K562 (cell line): ENCODE results near the gene UBE3B. TPM values are rescaled to one million over a fixed set of nuclear protein-coding genes. Genes with fewer than 3 reads are reported as not detected.

Source experiments
- ATAC-seq: fragments of 200-7000 bp; cut with Tn5 transposase; 3 replicates; pipeline ENCODE4 v1.9.1; 2020; ENCODE audit warnings: moderate library complexity
- BruUV-seq: library from RNA; stranded (reverse); fragments of 400-500 nt; replicated peaks from 2 replicates; lab custom pipeline; 2021; lab: Mats Ljungman, UMichigan
- CTCF ChIA-PET: fragments of 300-600 bp; formaldehyde crosslinking; extraction: SDS; loops from one replicate; lab custom pipeline; 2021; ENCODE audit warnings: low intra/inter-chr PET ratio; lab: Yijun Ruan, JAX
- POLR2A ChIA-PET: fragments of 300-600, 350-650 bp; sonication (Branson Sonifier 250); formaldehyde crosslinking; extraction: SDS; loops from one replicate; lab custom pipeline; 2021; ENCODE audit warnings: antibody characterized with exemption, inconsistent platforms; lab: Yijun Ruan, JAX
- DNase-seq, 4 experiments: peaks; one replicate each; pipeline versions ENCODE4 v3.0.0 to v3.0.0-alpha.2; 2011 to 2018; ENCODE audit warnings: low spot score in 3 of 4, mixed read lengths in 3 of 4; ENCODE audit errors: extremely low read depth in 1 of 4
- FAIRE-seq: peaks from 2 replicates; lab custom pipeline; 2011; peaks lifted over from hg19 to GRCh38; lab: Jason Lieb, UNC
- H2AFZ ChIP-seq: 2 replicates; pipeline ENCODE4 v1.6.0; 2011; ENCODE audit warnings: low read depth, low read length, control low read depth, inconsistent platforms
- H3K27ac ChIP-seq: fragments of 200-600 bp; 3 replicates; pipeline ENCODE4 v1.8.0; 2011; ENCODE audit warnings: low read depth, mild to moderate bottlenecking, control low read depth, inconsistent platforms, low read length, moderate library complexity, mixed read lengths; ENCODE audit errors: extremely low read depth
- H3K27me3 ChIP-seq, 2 experiments: fragments of 300-600 bp in 1 of 2; 2 replicates in 1 of 2; 3 replicates in 1 of 2; pipeline versions ENCODE4 v1.6.0 to v1.8.0; 2011; ENCODE audit warnings: inconsistent platforms in 2 of 2, low read length in 2 of 2, mild to moderate bottlenecking in 1 of 2, mixed read lengths in 1 of 2, moderate library complexity in 1 of 2; ENCODE audit not compliant: control insufficient read depth in 2 of 2, insufficient read depth in 2 of 2
- H3K36me3 ChIP-seq: fragments of 300-600 bp; 3 replicates; pipeline ENCODE4 v1.8.0; 2011; ENCODE audit warnings: mild to moderate bottlenecking, low read length, inconsistent platforms; ENCODE audit not compliant: control insufficient read depth, insufficient read depth
- H3K4me1 ChIP-seq, 2 experiments: fragments of 200-600 bp in 1 of 2; replicated peaks in 1 of 2; 2 replicates in 1 of 2; 3 replicates in 1 of 2; pipeline versions ENCODE4 v1.5.1 to v1.8.0; 2011; ENCODE audit warnings: inconsistent platforms in 2 of 2, low read length in 2 of 2, mild to moderate bottlenecking in 1 of 2, mixed read lengths in 1 of 2, moderate library complexity in 1 of 2; ENCODE audit not compliant: control insufficient read depth in 2 of 2, insufficient read depth in 2 of 2
- H3K4me2 ChIP-seq: 2 replicates; pipeline ENCODE4 v1.6.1; 2011; ENCODE audit warnings: low read length, control low read depth, inconsistent platforms, mixed read lengths; ENCODE audit not compliant: insufficient read depth
- H3K4me3 ChIP-seq: fragments of 200-600 bp; sonication (generic), shearing (Covaris generic); 2 replicates; pipeline ENCODE4 v1.5.1; 2016; ENCODE audit warnings: control low read depth, inconsistent platforms
- H3K79me2 ChIP-seq: fragments of 200-600 bp; 3 replicates; pipeline ENCODE4 v1.8.0; 2011; ENCODE audit warnings: low read length, inconsistent platforms; ENCODE audit not compliant: control insufficient read depth, insufficient read depth
- H3K9ac ChIP-seq, 2 experiments: 2 replicates each; pipeline versions ENCODE4 v1.6.0 to v1.6.1; 2011; ENCODE audit warnings: low read depth in 2 of 2, low read length in 2 of 2, control low read depth in 1 of 2, inconsistent platforms in 1 of 2, mild to moderate bottlenecking in 1 of 2, mixed read lengths in 1 of 2; ENCODE audit not compliant: insufficient read depth in 1 of 2
- H3K9me1 ChIP-seq: one replicate; pipeline ENCODE4 v1.6.0; 2011; ENCODE audit warnings: inconsistent platforms, mild to moderate bottlenecking, low read length, moderate library complexity; ENCODE audit not compliant: control insufficient read depth, insufficient read depth
- H3K9me3 ChIP-seq: replicated peaks from 2 replicates; pipeline ENCODE4 v1.5.1; 2011; ENCODE audit warnings: low read depth, low read length, inconsistent platforms; ENCODE audit not compliant: control insufficient read depth, insufficient read depth
- H4K20me1 ChIP-seq: replicated peaks from 2 replicates; pipeline ENCODE4 v1.6.1; 2011; ENCODE audit warnings: low read length, inconsistent platforms, mixed read lengths; ENCODE audit not compliant: control insufficient read depth, insufficient read depth
- ARNT ChIP-seq, 2 experiments: fragments of 450-650 bp; IDR thresholded peaks; 2 replicates each; pipeline ENCODE4 v1.6.1; 2016; ENCODE audit warnings: mild to moderate bottlenecking in 1 of 2
- BDP1 ChIP-seq: IDR thresholded peaks from 3 replicates; pipeline ENCODE4 v1.6.1; 2011; ENCODE audit not compliant: insufficient read length, insufficient read depth
- DEAF1 ChIP-seq: fragments of 450-650 bp; formaldehyde crosslinking; IDR thresholded peaks from 2 replicates; pipeline ENCODE4 v1.4.0; 2020; ENCODE audit warnings: mild to moderate bottlenecking, moderate library complexity
- DLX4 ChIP-seq: fragments of 250-450 bp; sonication (Bioruptor Pico); IDR thresholded peaks from 2 replicates; pipeline ENCODE4 v1.6.1; 2021; ENCODE audit warnings: mild to moderate bottlenecking
- GATAD2B ChIP-seq: fragments of 450-650 bp; IDR thresholded peaks from 2 replicates; pipeline ENCODE4 v1.6.1; 2017; ENCODE audit warnings: mild to moderate bottlenecking, borderline replicate concordance
- IRF2 ChIP-seq: sonication (generic); formaldehyde crosslinking; IDR thresholded peaks from 2 replicates; pipeline ENCODE4 v1.8.1; 2022; ENCODE audit warnings: mild to moderate bottlenecking, missing genetic modification reagents
- MAFK ChIP-seq: IDR thresholded peaks from 2 replicates; pipeline ENCODE4 v1.6.1; 2011; ENCODE audit warnings: low read length, improper control_type of control experiment
- NFATC3 ChIP-seq: fragments of 450-650 bp; IDR thresholded peaks from 2 replicates; pipeline ENCODE4 v1.6.1; 2017; ENCODE audit warnings: mild to moderate bottlenecking
- POU5F1 ChIP-seq: fragments of 150-350 bp; IDR thresholded peaks from 2 replicates; pipeline ENCODE4 v1.6.1; 2014; ENCODE audit warnings: borderline replicate concordance, low read length, low read depth, mild to moderate bottlenecking; ENCODE audit not compliant: partially characterized antibody
- RFX5 ChIP-seq: IDR thresholded peaks from 2 replicates; pipeline ENCODE4 v1.6.1; 2011; ENCODE audit warnings: low read depth, mild to moderate bottlenecking, improper control_type of control experiment, low read length
- SREBF2 ChIP-seq: sonication (generic); formaldehyde crosslinking; IDR thresholded peaks from 2 replicates; pipeline ENCODE4 v1.4.0; 2020; ENCODE audit warnings: mild to moderate bottlenecking, missing genetic modification reagents
- THAP7 ChIP-seq: fragments of 250-450 bp; sonication (Bioruptor Pico); IDR thresholded peaks from 2 replicates; pipeline ENCODE4 v1.5.0; 2021
- XRCC4 ChIP-seq: IDR thresholded peaks from one replicate; pipeline ENCODE4 v1.6.1; 2011; ENCODE audit not compliant: insufficient read depth, insufficient read length; ENCODE audit errors: extremely low read depth
- ZBTB8A ChIP-seq: fragments of 450-650 bp; IDR thresholded peaks from 2 replicates; pipeline ENCODE4 v1.6.1; 2018; ENCODE audit warnings: mild to moderate bottlenecking, moderate library complexity; ENCODE audit not compliant: partially characterized antibody
- ZFP36 ChIP-seq: fragments of 150-350 bp; IDR thresholded peaks from 2 replicates; pipeline ENCODE4 v1.6.1; 2018; ENCODE audit warnings: low read length, low read depth; ENCODE audit not compliant: partially characterized antibody
- ZNF212 ChIP-seq: fragments of 450-650 bp; formaldehyde crosslinking; IDR thresholded peaks from 2 replicates; pipeline ENCODE4 v1.4.0; 2020; ENCODE audit warnings: mild to moderate bottlenecking
- ZNF280B ChIP-seq: fragments of 250-450 bp; sonication (Bioruptor Pico); IDR thresholded peaks from 2 replicates; pipeline ENCODE4 v1.5.1; 2021; ENCODE audit warnings: mild to moderate bottlenecking
- ZNF707 ChIP-seq: fragments of 250-450 bp; sonication (Bioruptor Pico); conservative IDR thresholded peaks from 2 replicates; pipeline ENCODE4 v1.8.0; 2022; ENCODE audit warnings: inconsistent platforms, mild to moderate bottlenecking, moderate library complexity
- WGBS: fragments of 100-300 bp; shearing (Covaris generic); methylation state at CpG from one replicate; pipeline ENCODE4 v1.1.6; 2016; ENCODE audit warnings: low coverage, mixed read lengths; ENCODE audit not compliant: insufficient coverage; ENCODE audit errors: missing lambda C conversion rate; 5-methylcytosine and 5-hydroxymethylcytosine counted together
- in situ Hi-C: fragments of 300-500 bp; cut with MboI; formaldehyde crosslinking; loops from 4 replicates; pipeline ENCODE4 v1.15.0; 2018; ENCODE audit warnings: inconsistent platforms, mixed read lengths
- intact Hi-C: fragments of 100-400 bp; cut with micrococcal nuclease; formaldehyde crosslinking; loops from 2 replicates; pipeline ENCODE4 v1.14.2; 2022
- polyA plus RNA-seq, 8 experiments: library from polyadenylated mRNA; depleted of rRNA in 4 of 8; stranded (reverse) in 5 of 8; unstranded in 3 of 8; fragments of >200 nt; fragmentation: Nextera tagmentation in 2 of 8; fragmentation: Illumina TruSeq in 1 of 8; extraction: Ambion mirVana in 2 of 8; extraction: Trizol in 1 of 8; gene quantifications; 2 replicates each; pipeline versions ENCODE4 v1.2.1 to v1.2.3, GENCODE V29; 2011 to 2014; ENCODE audit warnings: inconsistent platforms in 1 of 8, missing spikeins in 1 of 8
- total RNA-seq, 7 experiments: library from RNA; depleted of rRNA in 6 of 7; stranded (reverse); fragments of >200 nt in 6 of 7; fragmentation: Illumina TruSeq in 2 of 7; extraction: Trizol in 2 of 7; gene quantifications; 2 replicates each; pipeline versions ENCODE4 v1.2.1 to v1.2.3, GENCODE V29; 2011 to 2021; ENCODE audit warnings: low replicate concordance in 1 of 7

UBE3B gene
- total and polyA plus RNA-seq, 9 of the 15 experiments (the other 6 are each of a cell fraction or from before 2014, with no cell fraction given): 7.6 to 23.6 (median 15.5) TPM

GRCh38 chr12:109439181-109439580, 38.3 kb upstream of the UBE3B start:
- POLR2A ChIA-PET: interaction anchor here (0.9 kb wide), 1 partner anchor 34 kb away, joined by 3 read pairs; no protein-coding TSS in a partner anchor
- no peak overlapping the region for H3K27ac ChIP-seq
- intact Hi-C loops: no loop called here
- H3K9me3 ChIP-seq: no peaks in the 10 kb centered on the region
- no peaks in the 10 kb centered on the region for H3K79me2 ChIP-seq
- H3K4me1 ChIP-seq: no peaks in the 10 kb centered on the region; a peak in 1 of 5 replicates
- BruUV-seq: no TSS peak
- in situ Hi-C loops: no loop called here
- no peak for FAIRE-seq
- CTCF ChIA-PET: no interaction called here
- DNase-seq: no peak
- no peaks in the 10 kb centered on the region for H3K36me3 ChIP-seq
- WGBS: 14% methylated on average over 6 of the region's 6 CpGs
- peaks cover 21 to 28% of the 10 kb centered on the region in 2 experiments; a peak in 4 of 5 replicates for H3K27me3 ChIP-seq
- H3K4me2 ChIP-seq: no peak overlapping the region
- H3K9me1 ChIP-seq: no peaks in the 10 kb centered on the region
- H2AFZ ChIP-seq: no peak overlapping the region
- TF ChIP-seq ZBTB8A (no peak), POU5F1 (no peak), NFATC3 (no peak), XRCC4 (no peak), RFX5 (no peak), IRF2 (no peak), ZNF707 (CRISPR knock-in tag) (no peak), BDP1 (no peak), ZFP36 (no peak), DLX4 (CRISPR knock-in tag) (no peak), DEAF1 (CRISPR knock-in tag) (no peak), SREBF2 (CRISPR knock-in tag) (no peak), THAP7 (CRISPR knock-in tag) (no peak), GATAD2B (no peak), ZNF280B (CRISPR knock-in tag) (no peak), ZNF212 (no peak), MAFK (no peak), ARNT (IDR thresholded peaks at IDR 0.05) (no peak)
- ATAC-seq: no peak
- no peaks in the 10 kb centered on the region for H4K20me1 ChIP-seq
- no peak overlapping the region for H3K9ac ChIP-seq
- no peak overlapping the region for H3K4me3 ChIP-seq
